C4-2B (cell line): ENCODE data around the gene UTS2R.

ENCODE experiments used
- H3K27ac ChIP-seq: fragments of 450-650 bp; 2 replicates; pipeline ENCODE4 v1.5.1; 2017
- CTCF ChIP-seq: fragments of 450-650 bp; conservative IDR thresholded peaks from 2 replicates; pipeline ENCODE4 v1.5.1; 2017; ENCODE audit warnings: mild to moderate bottlenecking
- ZFX ChIP-seq: fragments of 450-650 bp; IDR thresholded peaks from 2 replicates; pipeline ENCODE4 v1.6.1; 2017

Gene UTS2R

GRCh38 chr17:82339634-82340580, 31.7 kb upstream of the UTS2R start:
- TF ChIP-seq CTCF (no peak), ZFX (no peak)
- H3K27ac ChIP-seq: peak overlapping the region; percentile 17; the same call in 1 of the 2 replicates

GRCh38 chr17:82342361-82343079, 29.0 kb upstream of the UTS2R start:
- TF ChIP-seq ZFX (no peak), CTCF (no peak)
- no peak overlapping the region for H3K27ac ChIP-seq

DNA sequence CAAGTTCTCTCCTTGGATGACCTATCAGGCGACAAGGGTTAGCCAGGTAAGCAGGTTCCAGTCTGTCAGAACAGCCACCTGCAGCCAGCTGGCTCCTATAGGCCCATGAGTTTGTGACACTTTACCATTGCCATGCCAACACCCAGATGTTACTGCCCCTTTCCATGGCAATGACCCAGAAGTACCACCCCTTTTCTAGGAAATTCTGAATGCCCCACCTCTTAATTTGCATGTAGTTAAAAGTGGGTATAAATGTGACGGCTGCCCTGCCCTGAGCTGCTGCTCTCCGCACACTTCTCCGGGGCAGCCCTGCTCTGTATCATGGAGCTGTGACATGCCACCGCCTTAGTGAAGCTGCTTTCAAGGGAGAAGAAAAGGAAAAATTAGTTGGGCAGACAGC, 28.0 kb upstream of the UTS2R start:
- no peak overlapping the region for H3K27ac ChIP-seq
- TF ChIP-seq ZFX (no peak), CTCF (no peak)

- no peak for TF ChIP-seq CTCF
- TF ChIP-seq ZFX: no peak
- no peak overlapping the region for H3K27ac ChIP-seq
These were observed 27.2 kb upstream of the UTS2R start for GRCh38 chr17:82344175-82344907.

- H3K27ac ChIP-seq: no peak overlapping the region
These were observed 26.2 kb upstream of the UTS2R start for GRCh38 chr17:82345151-82345976.

More at GRCh38 chr17:82345151-82345976, 26.2 kb upstream of the UTS2R start:
- TF ChIP-seq ZFX (no peak), CTCF (no peak)
